Stimulated activated CD4-positive, alpha-beta T cell treated with anti-CD3 and anti-CD28 coated beads, Interleukin-4, amount 100 ng/mL, for 4 hours (primary cell): ENCODE results near the gene RNF123.

ENCODE experiments used
- DNase-seq, 2 experiments: peaks; one replicate each; pipeline ENCODE4 v3.0.0-alpha.2; 2020

The RNF123 gene

DNA sequence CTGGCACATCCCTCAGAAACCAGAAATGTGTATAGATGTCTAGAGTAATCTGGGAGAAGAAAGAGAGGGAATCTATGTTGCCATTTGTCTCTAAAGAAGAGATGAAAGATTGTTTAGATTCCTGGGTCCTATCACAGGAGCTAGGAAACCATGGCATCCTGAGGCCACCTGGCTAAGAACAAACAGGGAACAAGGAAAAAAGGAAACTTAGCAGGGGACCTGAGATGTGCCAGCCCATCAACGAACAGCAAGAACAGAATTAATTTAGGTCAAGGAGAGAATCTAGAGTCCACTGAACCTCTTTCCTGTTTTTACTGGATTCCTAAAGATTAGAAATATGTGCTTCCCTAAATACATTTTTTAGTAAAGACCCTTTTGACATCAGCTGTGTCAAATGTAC, 66.7 kb downstream of the RNF123 start:
- no peak for DNase-seq

DNA sequence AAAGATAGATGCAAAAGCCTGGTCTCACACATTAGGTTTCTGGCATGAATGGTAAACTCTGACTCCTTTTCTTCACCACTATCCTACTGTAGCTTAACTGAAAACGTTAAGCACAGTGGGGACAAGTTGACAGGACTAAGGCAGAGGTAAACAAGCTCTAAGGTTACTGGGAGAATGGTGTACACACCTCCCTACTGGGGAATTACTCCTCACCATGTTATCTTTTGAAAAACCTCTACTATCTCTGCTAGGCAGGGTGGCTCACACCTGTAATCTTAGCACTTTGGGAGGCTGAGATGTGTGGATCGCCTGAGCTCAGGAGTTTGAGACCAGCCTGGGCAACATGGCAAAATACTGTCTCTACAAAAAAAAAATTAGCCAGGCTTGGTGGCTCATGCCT, 67.8 kb downstream of the RNF123 start:
- no peak for DNase-seq

DNA sequence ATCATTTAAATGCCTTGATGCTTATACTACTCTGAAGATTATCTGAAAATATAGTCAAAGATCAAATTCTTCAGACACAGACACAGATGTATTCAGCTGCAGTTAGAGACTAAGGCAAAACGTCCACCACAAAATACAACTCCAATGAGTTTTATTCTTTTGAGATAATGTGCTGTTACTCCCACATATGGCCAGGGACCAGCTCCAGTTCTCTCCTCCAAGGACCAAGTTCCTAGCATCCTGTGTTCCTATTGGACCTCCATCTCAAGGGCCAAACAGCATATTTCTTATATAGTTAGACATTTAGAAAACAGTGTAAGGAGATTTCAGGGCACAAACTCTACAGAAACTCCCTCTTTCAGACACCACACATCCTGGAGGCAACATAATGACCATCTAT, 69.9 kb downstream of the RNF123 start:
- DNase-seq = no peak

DNA sequence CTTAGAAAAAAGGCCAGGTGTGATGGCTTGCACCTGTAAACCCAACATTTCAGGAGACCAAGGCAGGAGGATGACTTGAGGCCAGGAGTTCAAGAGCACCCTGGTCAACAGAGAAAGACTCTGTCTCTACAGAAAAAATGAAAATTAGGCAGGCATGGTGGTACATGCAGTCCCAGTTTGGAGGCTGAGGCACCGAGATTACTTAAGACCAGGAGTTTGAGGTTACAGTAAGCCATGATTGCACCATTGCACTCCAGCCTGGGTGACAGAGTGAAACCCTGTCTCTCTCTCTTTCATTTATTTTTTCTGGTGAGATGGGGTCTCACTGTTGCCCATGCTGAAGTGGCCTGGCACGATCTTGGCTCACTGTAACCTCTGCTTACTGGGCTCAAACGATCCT, 72.3 kb downstream of the RNF123 start:
- DNase-seq = no peak

DNA sequence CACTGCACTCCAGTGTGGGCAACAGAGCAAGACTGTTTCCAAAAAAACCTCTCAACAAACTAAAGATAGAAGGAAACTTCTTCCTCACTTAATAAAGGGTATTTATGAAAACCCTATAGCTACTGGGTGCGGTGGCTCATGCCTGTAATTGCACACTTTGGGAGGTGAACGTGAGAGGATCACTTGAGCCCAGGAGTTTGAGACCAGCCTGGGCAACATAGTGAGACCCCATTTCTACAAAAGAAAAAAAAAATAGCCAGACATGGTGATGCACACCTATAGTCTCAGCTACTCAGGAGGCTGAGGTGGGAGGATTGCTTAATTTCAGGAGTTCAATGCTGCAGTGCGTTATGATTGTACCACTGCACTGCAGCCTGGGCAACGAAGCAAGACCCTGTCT, 74.6 kb downstream of the RNF123 start:
- no peak for DNase-seq

DNA sequence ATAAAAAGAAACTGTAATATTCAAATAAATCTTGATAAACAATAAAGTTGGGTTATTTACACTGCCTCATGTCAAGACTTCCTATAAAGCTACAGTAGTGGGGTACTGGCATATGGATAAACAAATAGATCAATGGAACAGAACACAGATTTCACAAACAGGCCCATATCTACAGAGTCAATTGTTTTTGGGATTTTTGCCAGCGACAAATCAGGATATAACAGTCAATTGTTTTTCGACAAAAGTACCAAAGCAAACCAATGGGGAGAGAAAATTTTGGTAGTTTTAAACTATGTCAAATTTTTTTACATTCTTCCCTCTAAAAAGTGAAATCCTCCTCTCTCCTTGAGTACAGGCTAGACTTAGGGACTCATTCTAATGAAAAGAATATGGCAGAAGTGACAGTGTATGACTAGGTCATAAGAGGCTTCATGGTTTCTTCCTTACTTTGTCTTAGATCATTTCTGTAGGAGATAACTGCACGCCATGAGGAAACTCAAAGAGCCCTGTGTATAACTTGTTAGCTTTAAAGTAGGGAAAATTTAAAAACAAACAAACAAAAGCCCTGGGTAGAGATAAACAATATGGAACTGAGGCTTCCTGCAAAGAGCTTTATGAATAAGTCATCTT, 80.0 kb downstream of the RNF123 start:
- no peak for DNase-seq

DNA sequence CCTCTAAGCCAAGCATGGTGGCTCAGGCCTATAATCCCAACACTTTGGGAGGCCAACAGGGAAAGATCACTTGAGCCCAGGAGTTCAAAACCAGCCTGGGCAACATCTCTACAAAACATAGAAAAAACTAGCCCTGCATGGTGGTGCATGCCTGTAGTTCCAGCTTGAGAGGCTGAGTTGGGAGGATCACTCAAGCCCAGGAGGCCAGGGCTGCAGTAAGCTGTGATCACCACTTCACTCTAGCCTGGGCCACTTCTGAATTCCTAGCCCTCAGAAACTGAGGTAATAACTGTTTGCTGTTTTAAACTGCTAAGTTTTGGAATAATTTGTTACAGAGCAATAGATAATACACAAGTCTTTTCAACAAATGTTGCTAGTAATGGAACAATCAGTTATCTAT, 80.6 kb downstream of the RNF123 start:
- no peak for DNase-seq
